H1 (cell line): ENCODE results near the gene KLHL21. TPM values are rescaled to one million over a fixed set of nuclear protein-coding genes. Genes with fewer than 3 reads are reported as not detected.

Experiments used
- CTCF ChIA-PET: fragments of 300-600 bp; sonication (Branson Sonifier 250); formaldehyde crosslinking; loops from one replicate; lab custom pipeline; 2021; ENCODE audit not compliant: partially characterized antibody; lab: Charles Lee
- POLR2A ChIA-PET: fragments of 300-600 bp; sonication (Branson Sonifier 250); formaldehyde crosslinking; loops from one replicate; lab custom pipeline; 2021; ENCODE audit warnings: inconsistent platforms; ENCODE audit not compliant: partially characterized antibody; lab: Charles Lee
- DNase-seq, 2 experiments: peaks; one replicate each; pipeline versions ENCODE4 v3.0.0 to v3.0.0-alpha.2; 2010 to 2022; ENCODE audit warnings: low spot score in 2 of 2, low read depth in 1 of 2, mixed read lengths in 1 of 2
- FAIRE-seq: peaks from 2 replicates; lab custom pipeline; 2011; peaks lifted over from hg19 to GRCh38; lab: Jason Lieb, UNC
- H2AFZ ChIP-seq: 2 replicates; pipeline ENCODE4 v1.8.1; 2012; ENCODE audit warnings: low read length, inconsistent platforms
- H2AK5ac ChIP-seq: 2 replicates; pipeline ENCODE4 v1.6.1; 2013; ENCODE audit warnings: low read depth, low read length
- H2BK120ac ChIP-seq: replicated peaks from 2 replicates; pipeline ENCODE3; 2013; ENCODE audit warnings: low read depth, low read length, inconsistent platforms
- H2BK12ac ChIP-seq: 2 replicates; pipeline ENCODE4 v1.6.1; 2013; ENCODE audit warnings: low read depth, low read length
- H2BK15ac ChIP-seq: 2 replicates; pipeline ENCODE4 v1.6.1; 2013; ENCODE audit warnings: low read length
- H2BK20ac ChIP-seq: 2 replicates; pipeline ENCODE4 v1.6.1; 2013; ENCODE audit warnings: low read length
- H2BK5ac ChIP-seq: 2 replicates; pipeline ENCODE4 v1.6.1; 2013; ENCODE audit warnings: low read depth, low read length
- H3K14ac ChIP-seq: 2 replicates; pipeline ENCODE4 v1.6.1; 2013; ENCODE audit warnings: inconsistent platforms; ENCODE audit not compliant: insufficient read length
- H3K18ac ChIP-seq: 2 replicates; pipeline ENCODE4 v1.6.1; 2013; ENCODE audit warnings: low read length; ENCODE audit errors: extremely low read depth
- H3K23ac ChIP-seq: 2 replicates; pipeline ENCODE4 v1.6.1; 2013; ENCODE audit warnings: inconsistent platforms; ENCODE audit not compliant: insufficient read length
- H3K23me2 ChIP-seq: 2 replicates; pipeline ENCODE4 v1.6.1; 2013; ENCODE audit warnings: low read depth, low read length
- H3K27ac ChIP-seq: 2 replicates; pipeline ENCODE4 v1.6.1; 2011; ENCODE audit warnings: low read depth, low read length, inconsistent platforms
- H3K27me3 ChIP-seq, 4 experiments: replicated peaks in 1 of 4; 1 replicate in 1 of 4; 2 replicates in 3 of 4; pipeline versions ENCODE4 v1.6.1 to v1.8.1; 2011 to 2013; ENCODE audit warnings: low read length in 3 of 4, mild to moderate bottlenecking in 3 of 4, inconsistent platforms in 2 of 4, mixed read lengths in 2 of 4, moderate library complexity in 1 of 4; ENCODE audit not compliant: control insufficient read depth in 3 of 4, insufficient read depth in 3 of 4; ENCODE audit errors: extremely low read depth in 1 of 4
- H3K36me3 ChIP-seq, 4 experiments: 2 replicates each; pipeline versions ENCODE4 v1.6.1 to v1.8.1; 2011 to 2013; ENCODE audit warnings: mild to moderate bottlenecking in 4 of 4, low read length in 3 of 4, moderate library complexity in 2 of 4, control low read depth in 1 of 4, inconsistent platforms in 1 of 4; ENCODE audit not compliant: insufficient read depth in 4 of 4, control insufficient read depth in 2 of 4
- H3K4ac ChIP-seq: replicated peaks from 2 replicates; pipeline ENCODE3; 2013; ENCODE audit warnings: low read length, low read depth, mixed read lengths, inconsistent platforms; ENCODE audit not compliant: insufficient read length
- H3K4me1 ChIP-seq, 4 experiments: replicated peaks in 1 of 4; 1 replicate in 1 of 4; 2 replicates in 3 of 4; pipeline versions ENCODE4 v1.6.1 to v1.8.1; 2011 to 2013; ENCODE audit warnings: low read length in 3 of 4, inconsistent platforms in 2 of 4, mixed read lengths in 1 of 4; ENCODE audit not compliant: insufficient read depth in 4 of 4, control insufficient read depth in 3 of 4
- H3K4me2 ChIP-seq, 2 experiments: 2 replicates each; pipeline versions ENCODE4 v1.6.1 to v1.8.1; 2011 to 2013; ENCODE audit warnings: low read depth in 2 of 2, low read length in 2 of 2, control low read depth in 1 of 2, inconsistent platforms in 1 of 2, mild to moderate bottlenecking in 1 of 2; ENCODE audit not compliant: insufficient read depth in 1 of 2
- H3K4me3 ChIP-seq, 4 experiments: fragments of 200-600, 300-600 bp in 1 of 4; sonication (generic), shearing (Covaris generic), sonication (Bioruptor Twin) in 1 of 4; 2 replicates each; pipeline versions ENCODE4 v1.5.1 to v1.8.1; 2011 to 2016; ENCODE audit warnings: low read length in 4 of 4, low read depth in 3 of 4, control low read depth in 2 of 4, inconsistent platforms in 2 of 4, mild to moderate bottlenecking in 2 of 4, mixed read lengths in 1 of 4, moderate library complexity in 1 of 4; ENCODE audit not compliant: insufficient read depth in 2 of 4; ENCODE audit errors: extremely low read depth in 1 of 4
- H3K56ac ChIP-seq: replicated peaks from 2 replicates; pipeline ENCODE3; 2013; ENCODE audit warnings: low read depth, mild to moderate bottlenecking, mixed read lengths, low read length, inconsistent platforms; ENCODE audit not compliant: insufficient read length
- H3K79me1 ChIP-seq: 2 replicates; pipeline ENCODE4 v1.6.1; 2013; ENCODE audit warnings: low read depth, low read length, control low read depth
- H3K79me2 ChIP-seq, 2 experiments: 2 replicates each; pipeline versions ENCODE4 v1.6.1 to v1.8.1; 2012 to 2013; ENCODE audit warnings: low read length in 2 of 2, mild to moderate bottlenecking in 2 of 2, inconsistent platforms in 1 of 2; ENCODE audit not compliant: insufficient read depth in 2 of 2, control insufficient read depth in 1 of 2
- H3K9ac ChIP-seq, 4 experiments: replicated peaks in 1 of 4; 1 replicate in 1 of 4; 2 replicates in 3 of 4; pipeline versions ENCODE4 v1.6.1 to v1.8.1; 2011 to 2013; ENCODE audit warnings: low read depth in 3 of 4, low read length in 3 of 4, control low read depth in 2 of 4, mild to moderate bottlenecking in 2 of 4, moderate library complexity in 2 of 4, inconsistent platforms in 1 of 4; ENCODE audit errors: extremely low read depth in 1 of 4
- H3K9me3 ChIP-seq, 2 experiments: 2 replicates each; pipeline versions ENCODE4 v1.6.1 to v1.8.1; 2012 to 2013; ENCODE audit warnings: mild to moderate bottlenecking in 2 of 2, moderate library complexity in 2 of 2, control low read depth in 1 of 2, inconsistent platforms in 1 of 2, low read depth in 1 of 2, low read length in 1 of 2, mixed read lengths in 1 of 2; ENCODE audit not compliant: insufficient read depth in 2 of 2
- H4K20me1 ChIP-seq, 2 experiments: replicated peaks in 1 of 2; 2 replicates each; pipeline versions ENCODE3 to v1.8.1; 2011 to 2013; ENCODE audit warnings: inconsistent platforms in 2 of 2, low read length in 2 of 2, mild to moderate bottlenecking in 1 of 2; ENCODE audit not compliant: insufficient read depth in 2 of 2, control insufficient read depth in 1 of 2
- H4K5ac ChIP-seq: 2 replicates; pipeline ENCODE4 v1.6.1; 2013; ENCODE audit warnings: low read length, low read depth, mixed read lengths, inconsistent platforms; ENCODE audit not compliant: insufficient read length
- H4K8ac ChIP-seq: 2 replicates; pipeline ENCODE4 v1.8.0; 2013; ENCODE audit warnings: mild to moderate bottlenecking, moderate library complexity, low read length, inconsistent platforms; ENCODE audit not compliant: insufficient read depth; ENCODE audit errors: extremely low read depth
- H4K91ac ChIP-seq: replicated peaks from 2 replicates; pipeline ENCODE3; 2013; ENCODE audit warnings: low read length, mixed read lengths, inconsistent platforms; ENCODE audit not compliant: insufficient read length
- EZH2 ChIP-seq: fragments of 200-600 bp; sonication (generic); IDR thresholded peaks from 2 replicates; pipeline ENCODE4 v1.7.1; 2012; ENCODE audit warnings: low read depth, mild to moderate bottlenecking, moderate library complexity, low read length, inconsistent platforms; ENCODE audit not compliant: severe bottlenecking
- GTF2F1 ChIP-seq: IDR thresholded peaks from 2 replicates; pipeline ENCODE4 v1.6.1; 2012; ENCODE audit warnings: low read depth, low read length, improper control_type of control experiment, borderline replicate concordance
- JUND ChIP-seq: IDR thresholded peaks from 2 replicates; pipeline ENCODE4 v1.6.1; 2011; ENCODE audit warnings: mild to moderate bottlenecking, improper control_type of control experiment, low read length
- PHF8 ChIP-seq: fragments of 200-600 bp; sonication (generic); conservative IDR thresholded peaks from 2 replicates; pipeline ENCODE4 v1.7.1; 2012; ENCODE audit warnings: low read depth, mild to moderate bottlenecking, inconsistent platforms, low read length, moderate library complexity
- POLR2A ChIP-seq, 2 experiments: IDR thresholded peaks; 1 replicate in 1 of 2; 2 replicates in 1 of 2; pipeline ENCODE4 v1.6.1; 2011; ENCODE audit warnings: low read depth in 2 of 2, low read length in 2 of 2, mild to moderate bottlenecking in 2 of 2; ENCODE audit errors: control extremely low read depth in 1 of 2
- RFX5 ChIP-seq: IDR thresholded peaks from 2 replicates; pipeline ENCODE4 v1.6.1; 2011; ENCODE audit warnings: low read depth, low read length, improper control_type of control experiment, borderline replicate concordance
- SIRT6 ChIP-seq: IDR thresholded peaks from one replicate; pipeline ENCODE4 v1.7.1; 2012; ENCODE audit warnings: low read length, inconsistent platforms
- SP1 ChIP-seq: IDR thresholded peaks from 2 replicates; pipeline ENCODE4 v1.6.1; 2011; ENCODE audit warnings: low read depth, low read length
- SP4 ChIP-seq: IDR thresholded peaks from 2 replicates; pipeline ENCODE4 v1.6.1; 2012; ENCODE audit warnings: low read length, inconsistent platforms
- TEAD4 ChIP-seq: IDR thresholded peaks from 2 replicates; pipeline ENCODE4 v1.6.1; 2012; ENCODE audit warnings: low read depth, low read length, inconsistent platforms, mixed read lengths
- YY1 ChIP-seq: IDR thresholded peaks from 2 replicates; pipeline ENCODE4 v1.6.1; 2011; ENCODE audit warnings: low read depth, mild to moderate bottlenecking, low read length
- WGBS, 2 experiments: shearing (Covaris generic) in 1 of 2; methylation state at CpG; one replicate each; pipeline versions ENCODE4 v1.1.6 to v1.1.7; 2013 to 2015; ENCODE audit warnings: low lambda C conversion rate in 2 of 2, mixed read lengths in 2 of 2, inconsistent platforms in 1 of 2, low coverage in 1 of 2, missing lambda C conversion rate in 1 of 2; ENCODE audit not compliant: insufficient replicate concordance in 2 of 2, insufficient coverage in 1 of 2, insufficient read length in 1 of 2; ENCODE audit errors: extremely low coverage in 1 of 2, missing lambda C conversion rate in 1 of 2; 5-methylcytosine and 5-hydroxymethylcytosine counted together
- polyA plus RNA-seq, 7 experiments: library from polyadenylated mRNA; depleted of rRNA in 3 of 7; stranded (reverse) in 5 of 7; unstranded in 2 of 7; fragments of >200 nt in 5 of 7; fragments of 200-250 nt in 2 of 7; gene quantifications; 1 replicate in 5 of 7; 2 replicates in 1 of 7; 4 replicates in 1 of 7; pipeline versions ENCODE4 v1.2.1 to v1.2.3, GENCODE V29; 2011 to 2013; ENCODE audit warnings: missing spikeins in 2 of 7, mixed read lengths in 2 of 7
- total RNA-seq: library from RNA; stranded (reverse); fragmentation: NEBNext Ultra II Directional; extraction: Animal tissue kit (Norgen Biotek cat#: 25700); gene quantifications from 2 replicates; pipeline ENCODE4 v1.2.1, GENCODE V29; 2021

KLHL21 gene
- total and polyA plus RNA-seq, 2 of the 8 experiments (the other 6 are each of a cell fraction or from before 2014, with no cell fraction given): 11.9 to 22.3 TPM

- no peak overlapping the region for H4K8ac ChIP-seq
- no peak overlapping the region for H3K23ac ChIP-seq
- H2BK20ac ChIP-seq: no peak overlapping the region
- peaks cover 8% of the 10 kb centered on the region; the same call in 1 of the 2 replicates for H3K23me2 ChIP-seq
- CTCF ChIA-PET: interaction anchor here (0.5 kb wide), 1 partner anchor 55 kb away, joined by 3 read pairs; no protein-coding TSS in a partner anchor
- no peak for DNase-seq
- peaks cover 27 to 51% of the 10 kb centered on the region in 2 experiments for H4K20me1 ChIP-seq
- H3K27me3 ChIP-seq: no peaks in the 10 kb centered on the region; a peak in 1 of 7 replicates
- no peak overlapping the region for H2BK15ac ChIP-seq
- H3K18ac ChIP-seq: no peak overlapping the region
- peaks cover 14% of the 10 kb centered on the region for H3K79me1 ChIP-seq
- no peak for FAIRE-seq
- POLR2A ChIA-PET: interaction anchor here (0.7 to 10.8 kb wide), 3 partner anchors 10 to 134 kb away, joined by 3 to 196 read pairs (median 175); partner anchors contain the start of genes THAP3 and ZBTB48
- peaks cover 0 to 6% (median 4%) of the 10 kb centered on the region in 4 experiments; a peak in 3 of 7 replicates for H3K4me1 ChIP-seq
- H3K36me3 ChIP-seq: peaks cover 10 to 41% (median 37%) of the 10 kb centered on the region in 4 experiments
- H3K27ac ChIP-seq: no peak overlapping the region
- H3K14ac ChIP-seq: no peak overlapping the region
- no peak overlapping the region for H4K91ac ChIP-seq
- no peak overlapping the region for H2BK120ac ChIP-seq
- no peak overlapping the region for H3K4ac ChIP-seq
- H3K56ac ChIP-seq: no peak overlapping the region
- H2BK5ac ChIP-seq: no peak overlapping the region
- TF ChIP-seq YY1 (no peak), PHF8 (no peak), POLR2A (IDR thresholded peaks at IDR 0.05; ENCODE audit: control extremely low read depth in 1 of 2, low read depth in 2 of 2, low read length in 2 of 2) (no peak), GTF2F1 (no peak), RFX5 (no peak), EZH2 (no peak), SP1 (no peak), SP4 (no peak), JUND (no peak), TEAD4 (no peak), SIRT6 (no peak)
- TF ChIP-seq, all 59 proteins: peak for 0
- Histone ChIP-seq H2BK12ac (no peak overlapping the region), H3K4me2 (no peak overlapping the region), H2AK5ac (no peak overlapping the region), H2AFZ (no peak overlapping the region), H3K79me2 (peaks cover 13 to 45% of the 10 kb centered on the region in 2 experiments; a peak in 3 of 4 replicates), H4K5ac (no peak overlapping the region), H3K9ac (no peak overlapping the region), H3K4me3 (no peak overlapping the region), H3K9me3 (no peaks in the 10 kb centered on the region)
- 94% methylated on average over 7 of the region's 7 CpGs; no CpG with 5 or more reads in 1 of the 2 experiments for WGBS, 2 experiments
Observed at GRCh38 chr1:6596351-6596750, 6.3 kb downstream of the KLHL21 start.
